ENCODE results near the gene FBXW11.
"Not testable (repeated sequence)": the region's sequence is repeated elsewhere in the genome, so short reads cannot be mapped to it uniquely, and the experiment has no call there.

FBXW11 gene

GRCh38 chr5:171989946-171990712, 16.3 kb downstream of the FBXW11 start:
- Histone ChIP-seq H3K4me3 (no peak overlapping the region), H3K9me3 (no peaks in the 10 kb centered on the region)

GRCh38 chr5:171989276-171989675, 17.2 kb downstream of the FBXW11 start:
- no peaks in the 10 kb centered on the region for H3K27me3 ChIP-seq (ENCODE audit: low read depth)
- no peak overlapping the region for H3K4me3 ChIP-seq
- H3K36me3 ChIP-seq (replicated peaks): 0 out of 2 replicates have a peak, but pooled peaks cover 3% of the 10 kb centered on the region
- DNase-seq (ENCODE audit: low spot score in 2 of 2): no peak
- no peaks in the 10 kb centered on the region for H3K9me3 ChIP-seq
- peaks cover 6% of the 10 kb centered on the region for H3K4me1 ChIP-seq
- in situ Hi-C loops (cut with MboI; ENCODE audit: low sequenced_read_pairs): no loop called here

More at GRCh38 chr5:171989946-171990712, 16.3 kb downstream of the FBXW11 start:
- DNase-seq (ENCODE audit: low spot score in 2 of 2): no peak
- in situ Hi-C loops (cut with MboI; ENCODE audit: low sequenced_read_pairs): no loop called here
- Histone ChIP-seq H3K36me3 (replicated peaks) (0 out of 2 replicates have a peak, but pooled peaks cover 3% of the 10 kb centered on the region), H3K4me1 (no peaks in the 10 kb centered on the region), H3K27me3 (ENCODE audit: low read depth) (no peaks in the 10 kb centered on the region)

- in situ Hi-C loops (cut with MboI; ENCODE audit: low sequenced_read_pairs): no loop called here
- no peaks in the 10 kb centered on the region for H3K27me3 ChIP-seq (ENCODE audit: low read depth)
- no peak for DNase-seq (ENCODE audit: low spot score in 2 of 2)
- 0 out of 2 replicates have a peak, but pooled peaks cover 3% of the 10 kb centered on the region for H3K36me3 ChIP-seq (replicated peaks)
- no peak overlapping the region for H3K4me3 ChIP-seq
- no peaks in the 10 kb centered on the region for H3K9me3 ChIP-seq
- peaks cover 16% of the 10 kb centered on the region for H3K4me1 ChIP-seq
Measured at GRCh38 chr5:171986772-171987171, 19.7 kb downstream of the FBXW11 start.

GRCh38 chr5:171984748-171985419, 21.6 kb downstream of the FBXW11 start:
- in situ Hi-C loops (cut with MboI; ENCODE audit: low sequenced_read_pairs): no loop called here

GRCh38 chr5:171981847-171982246, 24.6 kb downstream of the FBXW11 start:
- in situ Hi-C loops (cut with MboI; ENCODE audit: low sequenced_read_pairs): no loop called here
- H3K27me3 ChIP-seq (ENCODE audit: low read depth): no peaks in the 10 kb centered on the region
- H3K4me3 ChIP-seq: no peak overlapping the region
- no peak for DNase-seq (ENCODE audit: low spot score in 2 of 2)
- H3K9me3 ChIP-seq: peaks cover 4% of the 10 kb centered on the region
- H3K36me3 ChIP-seq (replicated peaks): no peaks in the 10 kb centered on the region
- H3K4me1 ChIP-seq: peaks cover 36% of the 10 kb centered on the region

More at GRCh38 chr5:171984748-171985419, 21.6 kb downstream of the FBXW11 start:
- no peaks in the 10 kb centered on the region for H3K27me3 ChIP-seq (ENCODE audit: low read depth)
- no peak for DNase-seq (ENCODE audit: low spot score in 2 of 2)
- H3K9me3 ChIP-seq: no peaks in the 10 kb centered on the region; the same call in 1 of the 2 replicates
- peaks cover 35% of the 10 kb centered on the region for H3K4me1 ChIP-seq
- no peak overlapping the region for H3K4me3 ChIP-seq
- 0 out of 2 replicates have a peak, but pooled peaks cover 3% of the 10 kb centered on the region for H3K36me3 ChIP-seq (replicated peaks)

GRCh38 chr5:171980792-171981191, 25.6 kb downstream of the FBXW11 start:
- no peak overlapping the region for H3K4me3 ChIP-seq
- H3K9me3 ChIP-seq: peaks cover 4% of the 10 kb centered on the region
- no peaks in the 10 kb centered on the region for H3K36me3 ChIP-seq (replicated peaks)
- peak; percentile 46 to 91 for DNase-seq (ENCODE audit: low spot score in 2 of 2)
- peaks cover 44% of the 10 kb centered on the region for H3K4me1 ChIP-seq
- in situ Hi-C loops (cut with MboI; ENCODE audit: low sequenced_read_pairs): no loop called here
- H3K27me3 ChIP-seq (ENCODE audit: low read depth): no peaks in the 10 kb centered on the region

DNA sequence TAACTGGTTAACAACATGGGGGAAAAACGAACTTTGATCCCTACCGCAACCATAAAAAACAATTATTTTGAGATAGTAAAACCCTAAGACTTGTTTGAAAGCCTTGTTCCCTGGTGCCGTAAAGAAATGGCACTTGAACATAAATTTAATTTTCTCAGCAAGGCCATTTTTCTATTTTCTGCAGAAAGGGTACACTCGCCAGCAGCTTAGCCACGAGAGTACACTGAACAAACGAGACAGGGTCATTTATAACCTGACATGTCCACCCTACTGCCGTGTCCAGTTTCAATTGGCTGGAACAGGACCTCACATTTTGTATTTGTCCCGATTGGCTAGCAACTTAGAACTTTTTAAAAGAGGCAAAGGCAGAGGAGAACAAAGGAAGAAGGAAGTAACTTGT, 26.8 kb downstream of the FBXW11 start:
- in situ Hi-C loops (cut with MboI; ENCODE audit: low sequenced_read_pairs): no loop called here
- Histone ChIP-seq H3K4me1 (peaks cover 52% of the 10 kb centered on the region), H3K27me3 (ENCODE audit: low read depth) (no peaks in the 10 kb centered on the region), H3K9me3 (peaks cover 4% of the 10 kb centered on the region), H3K36me3 (replicated peaks) (no peaks in the 10 kb centered on the region), H3K4me3 (no peak overlapping the region)
- no peak for DNase-seq (ENCODE audit: low spot score in 2 of 2)

GRCh38 chr5:171978519-171978918, 27.9 kb downstream of the FBXW11 start:
- Histone ChIP-seq H3K9me3 (peaks cover 4% of the 10 kb centered on the region), H3K4me3 (no peak overlapping the region), H3K36me3 (replicated peaks) (no peaks in the 10 kb centered on the region), H3K4me1 (peaks cover 41% of the 10 kb centered on the region), H3K27me3 (ENCODE audit: low read depth) (no peaks in the 10 kb centered on the region)
- DNase-seq (ENCODE audit: low spot score in 2 of 2): no peak
- in situ Hi-C loops (cut with MboI; ENCODE audit: low sequenced_read_pairs): no loop called here

DNA sequence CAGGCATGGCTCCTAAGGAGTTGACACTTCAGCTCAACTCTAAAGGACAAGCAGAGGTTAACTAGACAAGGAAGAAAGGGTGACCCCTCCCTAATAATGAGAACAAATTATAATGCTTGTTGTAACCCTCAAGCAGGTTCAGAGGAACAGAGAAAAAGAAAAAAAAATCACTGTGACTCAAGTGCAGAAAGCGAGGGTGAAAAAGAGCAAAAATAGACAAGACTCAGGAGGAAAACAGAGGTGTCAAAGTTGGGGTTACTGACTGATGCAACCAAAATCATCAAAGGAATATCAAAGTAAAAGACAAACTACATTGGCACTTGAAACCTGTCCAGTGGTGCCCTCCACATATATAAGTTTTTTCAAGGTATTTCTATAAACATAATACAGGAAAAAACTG, 28.4 kb downstream of the FBXW11 start:
- no peak for DNase-seq (ENCODE audit: low spot score in 2 of 2)
- Histone ChIP-seq H3K9me3 (peaks cover 4% of the 10 kb centered on the region), H3K27me3 (ENCODE audit: low read depth) (no peaks in the 10 kb centered on the region), H3K4me1 (peaks cover 39% of the 10 kb centered on the region), H3K36me3 (replicated peaks) (no peaks in the 10 kb centered on the region), H3K4me3 (no peak overlapping the region)
- in situ Hi-C loops (cut with MboI; ENCODE audit: low sequenced_read_pairs): no loop called here

- DNase-seq (ENCODE audit: low spot score in 2 of 2); in situ Hi-C loops (cut with MboI; ENCODE audit: low sequenced_read_pairs); H3K36me3 ChIP-seq (replicated peaks); H3K27me3 ChIP-seq (ENCODE audit: low read depth); H3K9me3 ChIP-seq; H3K4me3 ChIP-seq: not testable (repeated sequence)
- H3K4me1 ChIP-seq: peaks cover 39% of the 10 kb centered on the region
Measured at GRCh38 chr5:171977244-171977950, 29.0 kb downstream of the FBXW11 start.

GRCh38 chr5:171975877-171976667, 30.4 kb downstream of the FBXW11 start:
- no peak for DNase-seq (ENCODE audit: low spot score in 2 of 2)
- Histone ChIP-seq H3K27me3 (ENCODE audit: low read depth) (no peaks in the 10 kb centered on the region), H3K4me3 (no peak overlapping the region), H3K36me3 (replicated peaks) (no peaks in the 10 kb centered on the region), H3K4me1 (peaks cover 32% of the 10 kb centered on the region), H3K9me3 (peaks cover 4% of the 10 kb centered on the region)
- in situ Hi-C loops (cut with MboI; ENCODE audit: low sequenced_read_pairs): no loop called here

DNA sequence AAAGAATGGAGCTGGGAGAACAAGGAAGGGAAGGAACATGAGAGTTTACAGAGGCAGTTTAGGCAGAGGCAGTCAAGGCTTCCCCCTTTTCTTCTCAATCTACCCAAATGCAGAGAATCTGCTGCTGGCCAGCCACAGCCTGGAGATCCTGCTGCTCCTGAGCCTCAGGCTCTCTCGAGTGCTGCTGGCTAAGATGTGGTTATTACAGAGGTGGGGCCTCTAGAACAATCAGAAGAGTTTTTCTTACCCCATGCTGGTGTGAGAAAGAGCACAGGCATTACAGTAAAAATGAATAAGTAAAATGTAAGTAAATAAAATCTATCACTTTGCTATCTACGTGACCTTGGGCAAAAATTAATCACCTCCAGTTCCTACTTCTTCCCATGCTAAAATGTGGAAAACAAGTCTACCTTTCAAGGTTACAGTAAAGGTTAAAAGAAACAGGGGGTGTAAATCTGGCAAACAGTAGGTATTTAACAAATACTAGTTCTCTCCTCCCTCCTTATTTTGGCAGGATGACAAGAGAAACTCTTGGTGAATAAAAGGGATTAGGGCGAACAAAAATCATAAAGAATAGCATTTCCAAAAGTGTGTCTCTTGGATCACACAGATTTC, 31.1 kb downstream of the FBXW11 start:
- H3K4me3 ChIP-seq: no peak overlapping the region
- in situ Hi-C loops (cut with MboI; ENCODE audit: low sequenced_read_pairs): no loop called here
- no peaks in the 10 kb centered on the region for H3K36me3 ChIP-seq (replicated peaks)
- peak; percentile 45 to 53 for DNase-seq (ENCODE audit: low spot score in 2 of 2)
- H3K9me3 ChIP-seq: peaks cover 4% of the 10 kb centered on the region
- peaks cover 25% of the 10 kb centered on the region for H3K4me1 ChIP-seq
- no peaks in the 10 kb centered on the region for H3K27me3 ChIP-seq (ENCODE audit: low read depth)

DNA sequence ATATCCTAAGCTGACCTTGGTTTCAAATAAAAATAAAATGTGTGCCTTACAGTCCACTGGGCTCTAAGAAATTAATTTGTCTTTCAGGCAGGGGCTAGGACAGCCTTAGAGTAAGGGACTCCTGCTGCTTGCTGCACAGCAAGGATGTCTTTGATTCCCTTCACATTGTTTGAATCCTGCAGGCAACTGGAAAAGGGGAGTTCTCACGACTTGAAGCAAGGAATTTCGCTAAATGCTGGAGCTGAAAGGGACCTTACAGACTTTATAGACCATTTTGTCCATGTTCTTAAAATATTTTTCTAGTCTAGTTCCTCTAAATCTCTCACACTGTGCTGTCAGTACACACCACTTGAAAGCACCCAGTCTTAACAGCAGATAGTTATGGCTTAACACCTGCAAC, 35.6 kb downstream of the FBXW11 start:
- in situ Hi-C loops (cut with MboI; ENCODE audit: low sequenced_read_pairs): no loop called here
- Histone ChIP-seq H3K4me3 (no peak overlapping the region), H3K4me1 (peaks cover 11% of the 10 kb centered on the region), H3K36me3 (replicated peaks) (no peaks in the 10 kb centered on the region), H3K9me3 (no peaks in the 10 kb centered on the region), H3K27me3 (ENCODE audit: low read depth) (no peaks in the 10 kb centered on the region)
- no peak for DNase-seq (ENCODE audit: low spot score in 2 of 2)

Measured in HAP-1 (cell line).